Tibial artery (tissue), 4 donors: ENCODE data around the gene FAM117B.

ENCODE experiments used
- DNase-seq, 2 donors: peaks; one replicate each; pipeline ENCODE4 v3.0.0-alpha.2; 2019
- H3K27ac ChIP-seq, 2 donors: fragments of 200-600 bp; sonication (generic) in 1 of 2; 1 replicate in 1 of 2; 2 replicates in 1 of 2; pipeline ENCODE4 v1.5.1; 2018 to 2019; ENCODE audit warnings: mild to moderate bottlenecking in 1 of 2
- H3K27me3 ChIP-seq, 2 donors: fragments of 200-600 bp; sonication (generic) in 1 of 2; one replicate each; pipeline versions ENCODE4 v1.5.1 to v1.6.0; 2016 to 2019
- H3K36me3 ChIP-seq, 3 donors: fragments of 200-600 bp; sonication (generic) in 2 of 3; one replicate each; pipeline ENCODE4 v1.5.1; 2016 to 2019; ENCODE audit warnings: mild to moderate bottlenecking in 2 of 3
- H3K4me1 ChIP-seq, 4 donors: fragments of 200-600 bp; sonication (generic) in 2 of 4; 1 replicate in 3 of 4; 2 replicates in 1 of 4; pipeline ENCODE4 v1.5.1; 2016 to 2019
- H3K4me3 ChIP-seq, 2 donors: fragments of 200-600 bp; sonication (generic) in 1 of 2; 1 replicate in 1 of 2; 2 replicates in 1 of 2; pipeline ENCODE4 v1.5.1; 2018 to 2019; ENCODE audit warnings: mild to moderate bottlenecking in 2 of 2
- H3K9me3 ChIP-seq, 3 donors: fragments of 200-600 bp; sonication (generic) in 1 of 3; one replicate each; pipeline ENCODE4 v1.5.1; 2016 to 2019
- intact Hi-C: fragments of 100-400 bp; cut with DNase I; formaldehyde crosslinking; loops from one replicate; pipeline ENCODE4 v1.15.0; 2023; ENCODE audit warnings: low total_unique reads
- TF ChIP-seq, protein P1 (sequence below), 2 experiments: fragments of 200-600 bp in 1 of 2; fragments of 450-650 bp in 1 of 2; IDR thresholded peaks; one replicate each; pipeline ENCODE4 v1.5.1; 2017 to 2019; ENCODE audit warnings: antibody characterized with exemption in 2 of 2, mild to moderate bottlenecking in 1 of 2, moderate library complexity in 1 of 2

FAM117B gene

DNA sequence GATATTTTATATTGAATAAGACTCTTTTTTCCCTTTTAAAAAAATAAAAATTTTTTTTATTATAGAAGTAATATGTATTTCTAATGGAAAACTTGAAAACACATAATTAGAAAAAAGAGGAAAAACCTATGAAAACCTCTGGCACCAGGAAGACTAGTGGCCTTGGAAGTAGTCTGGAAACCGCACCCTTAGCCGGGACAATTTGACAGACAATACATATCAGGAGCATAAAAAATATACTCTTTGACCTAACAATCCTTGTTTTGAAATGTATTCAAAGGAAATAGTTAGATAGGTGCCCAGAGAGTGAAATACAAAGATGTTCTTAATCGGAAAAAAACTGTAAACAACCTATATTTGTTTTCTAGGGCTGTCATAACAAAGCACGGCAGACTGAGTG, 34.9 kb upstream of the FAM117B start:
- Histone ChIP-seq H3K4me1 (no peaks in the 10 kb centered on the region), H3K27ac (no peak overlapping the region), H3K4me3 (no peak overlapping the region), H3K36me3 (no peaks in the 10 kb centered on the region), H3K27me3 (no peaks in the 10 kb centered on the region), H3K9me3 (no peaks in the 10 kb centered on the region)
- DNase-seq: no peak
- intact Hi-C loops: no loop called here
- TF ChIP-seq, protein P1, sequence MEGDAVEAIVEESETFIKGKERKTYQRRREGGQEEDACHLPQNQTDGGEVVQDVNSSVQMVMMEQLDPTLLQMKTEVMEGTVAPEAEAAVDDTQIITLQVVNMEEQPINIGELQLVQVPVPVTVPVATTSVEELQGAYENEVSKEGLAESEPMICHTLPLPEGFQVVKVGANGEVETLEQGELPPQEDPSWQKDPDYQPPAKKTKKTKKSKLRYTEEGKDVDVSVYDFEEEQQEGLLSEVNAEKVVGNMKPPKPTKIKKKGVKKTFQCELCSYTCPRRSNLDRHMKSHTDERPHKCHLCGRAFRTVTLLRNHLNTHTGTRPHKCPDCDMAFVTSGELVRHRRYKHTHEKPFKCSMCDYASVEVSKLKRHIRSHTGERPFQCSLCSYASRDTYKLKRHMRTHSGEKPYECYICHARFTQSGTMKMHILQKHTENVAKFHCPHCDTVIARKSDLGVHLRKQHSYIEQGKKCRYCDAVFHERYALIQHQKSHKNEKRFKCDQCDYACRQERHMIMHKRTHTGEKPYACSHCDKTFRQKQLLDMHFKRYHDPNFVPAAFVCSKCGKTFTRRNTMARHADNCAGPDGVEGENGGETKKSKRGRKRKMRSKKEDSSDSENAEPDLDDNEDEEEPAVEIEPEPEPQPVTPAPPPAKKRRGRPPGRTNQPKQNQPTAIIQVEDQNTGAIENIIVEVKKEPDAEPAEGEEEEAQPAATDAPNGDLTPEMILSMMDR (IDR thresholded peaks at IDR 0.05): no peak

DNA sequence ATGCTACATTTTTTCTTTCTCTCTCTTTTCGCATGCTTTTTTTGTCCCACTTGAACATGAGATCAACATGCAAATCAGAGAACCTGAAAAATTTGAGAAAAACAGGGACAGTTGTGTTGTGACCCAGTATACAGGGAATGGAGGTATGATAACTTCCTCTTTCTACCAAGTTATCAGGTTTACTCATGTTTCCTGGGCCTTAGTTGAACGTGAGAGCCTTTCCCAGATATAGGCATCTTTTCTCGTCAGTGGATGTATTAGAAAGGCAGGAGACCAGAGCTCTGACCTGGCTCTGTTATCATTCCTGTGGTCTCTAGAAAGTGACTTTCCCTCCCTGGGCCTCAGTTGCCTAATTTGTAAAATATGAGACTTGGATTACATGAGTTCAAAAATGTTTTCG, 30.1 kb upstream of the FAM117B start:
- Histone ChIP-seq H3K27me3 (no peaks in the 10 kb centered on the region), H3K36me3 (no peaks in the 10 kb centered on the region), H3K9me3 (no peaks in the 10 kb centered on the region), H3K4me1 (peaks cover 0 to 2% (median under 1%) of the 10 kb centered on the region in 4 donors), H3K27ac (no peak overlapping the region), H3K4me3 (no peak overlapping the region)
- DNase-seq: no peak
- TF ChIP-seq, protein P1 (IDR thresholded peaks at IDR 0.05): no peak
- intact Hi-C loops: no loop called here

DNA sequence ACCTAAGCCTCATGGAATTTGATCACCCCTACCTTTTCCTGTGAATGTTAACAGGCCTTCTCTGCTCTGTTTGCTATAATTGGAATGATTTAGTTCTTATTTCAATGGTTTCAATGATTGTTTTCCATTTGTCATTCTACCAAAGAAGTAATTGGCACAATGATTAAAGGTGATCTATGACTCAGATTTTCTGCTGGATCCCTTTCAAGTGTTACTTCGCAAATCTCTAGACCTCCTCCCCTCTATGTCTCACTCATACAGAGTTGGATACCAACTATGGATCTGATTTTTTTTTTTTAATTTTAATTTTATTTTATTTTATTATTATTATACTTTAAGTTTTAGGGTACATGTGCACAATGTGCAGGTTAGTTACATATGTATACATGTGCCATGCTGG, 29.6 kb upstream of the FAM117B start:
- peaks cover 0 to 5% (median 2%) of the 10 kb centered on the region in 4 donors for H3K4me1 ChIP-seq
- H3K36me3 ChIP-seq: no peaks in the 10 kb centered on the region
- H3K4me3 ChIP-seq: no peak overlapping the region
- TF ChIP-seq, protein P1 (IDR thresholded peaks at IDR 0.05): no peak
- intact Hi-C loops: no loop called here
- no peak overlapping the region for H3K27ac ChIP-seq
- H3K27me3 ChIP-seq: no peaks in the 10 kb centered on the region
- H3K9me3 ChIP-seq: no peaks in the 10 kb centered on the region
- DNase-seq: no peak

DNA sequence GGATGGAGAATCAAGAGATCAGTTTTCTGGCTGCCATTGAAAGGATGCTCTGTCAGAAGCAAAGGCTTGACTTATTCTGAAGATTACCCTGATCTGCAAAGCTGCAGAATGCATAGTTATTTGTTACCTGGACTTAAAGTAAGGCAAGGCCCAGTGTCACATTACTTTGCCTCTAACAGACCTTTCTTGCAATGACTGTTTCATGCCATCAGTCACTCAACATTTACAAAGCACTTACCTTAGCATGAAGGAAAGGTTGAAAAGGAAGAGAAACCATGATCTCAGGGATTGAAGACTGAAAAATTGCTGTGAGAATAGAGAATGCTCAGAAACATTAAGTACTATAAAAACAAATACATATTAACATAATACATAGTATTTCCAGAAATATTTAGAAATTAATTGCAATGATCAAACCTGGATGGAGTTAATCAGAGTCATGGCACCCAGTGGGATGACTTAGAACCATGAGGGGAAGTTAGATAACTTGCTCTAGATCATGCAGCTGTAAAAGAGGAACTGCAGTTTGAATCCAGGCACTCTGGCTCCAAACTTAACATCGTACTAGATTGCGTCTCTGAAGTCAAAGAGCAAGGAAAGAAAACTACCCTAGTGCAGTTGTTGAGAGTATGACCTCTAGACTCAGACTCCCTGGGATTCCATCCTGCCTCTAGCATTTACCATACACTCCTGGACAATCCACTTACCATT, 26.5 kb upstream of the FAM117B start:
- Histone ChIP-seq H3K36me3 (no peaks in the 10 kb centered on the region), H3K4me3 (no peak overlapping the region), H3K27me3 (no peaks in the 10 kb centered on the region), H3K27ac (no peak overlapping the region), H3K9me3 (no peaks in the 10 kb centered on the region), H3K4me1 (peaks cover 0 to 9% (median 2%) of the 10 kb centered on the region in 4 donors)
- DNase-seq: no peak
- intact Hi-C loops: no loop called here
- TF ChIP-seq, protein P1 (IDR thresholded peaks at IDR 0.05): no peak

DNA sequence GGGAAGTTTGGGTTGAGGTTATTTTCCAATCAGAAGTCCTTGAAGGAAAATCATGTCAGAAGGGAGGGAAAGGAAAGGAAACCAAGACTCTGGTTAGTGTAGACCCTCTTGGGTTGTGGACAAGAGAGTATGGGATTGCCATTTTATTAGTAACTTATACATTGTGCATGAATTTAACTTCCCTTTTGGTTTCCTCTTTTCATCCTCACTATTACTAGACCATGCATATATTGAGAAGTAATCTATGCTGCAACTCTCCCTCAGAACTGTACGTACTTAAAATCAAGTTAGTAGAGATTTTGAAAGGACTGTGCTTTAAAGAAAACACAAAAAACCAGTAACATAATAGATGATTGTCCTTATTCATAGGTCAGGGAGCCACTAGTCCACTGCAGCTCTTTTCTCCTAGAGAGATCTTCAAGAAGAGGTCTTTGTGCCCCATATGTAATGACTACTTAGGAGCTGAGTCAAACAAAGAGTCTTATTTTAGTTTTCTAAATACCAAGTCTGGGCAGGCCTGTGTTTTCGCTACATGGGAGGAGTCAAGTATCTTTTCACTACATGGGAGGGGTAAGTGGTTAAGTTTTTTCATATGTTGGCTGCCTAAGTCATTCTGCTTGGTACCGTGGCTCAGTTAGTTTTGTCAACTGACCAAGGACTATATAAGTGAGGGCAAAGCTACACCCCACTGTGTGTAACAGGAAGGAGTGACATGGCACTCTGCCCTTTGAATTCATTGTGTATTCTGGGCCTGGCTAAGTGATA, 25.2 kb upstream of the FAM117B start:
- no peaks in the 10 kb centered on the region for H3K36me3 ChIP-seq
- TF ChIP-seq, protein P1 (IDR thresholded peaks at IDR 0.05): no peak
- no peak overlapping the region for H3K27ac ChIP-seq
- no peaks in the 10 kb centered on the region for H3K27me3 ChIP-seq
- intact Hi-C loops: no loop called here
- no peaks in the 10 kb centered on the region for H3K9me3 ChIP-seq
- no peak for DNase-seq
- no peak overlapping the region for H3K4me3 ChIP-seq
- peaks cover 0 to 9% (median 2%) of the 10 kb centered on the region in 4 donors for H3K4me1 ChIP-seq
